Astrocyte of the hippocampus (primary cell): ENCODE measurements around the gene MANF.
"Not testable (repeated sequence)": the region's sequence is repeated elsewhere in the genome, so short reads cannot be mapped to it uniquely, and the experiment has no call there.

ENCODE experiments used
- DNase-seq: peaks from one replicate; pipeline ENCODE4 v3.0.0; 2011; ENCODE audit warnings: low read depth, low spot score

The MANF gene

GRCh38 chr3:51384726-51385473 lies at the start of gene MANF:
MANF (plus strand) TSS chr3:51385291; CDS start chr3:51385343, 52 bp downstream.
- DNase-seq, result peak; percentile 100

- no peak for DNase-seq
Measured at GRCh38 chr3:51336261-51336660, 48.8 kb upstream of the MANF start.

- DNase-seq, result no peak
Measured at GRCh38 chr3:51337666-51338065, 47.4 kb upstream of the MANF start.

- no peak for DNase-seq
Measured at GRCh38 chr3:51338632-51339031, 46.5 kb upstream of the MANF start.

GRCh38 chr3:51340013-51340829 lies 44.9 kb upstream of the MANF start:
- peak; percentile 95 for DNase-seq

GRCh38 chr3:51340989-51341636 lies 44.0 kb upstream of the MANF start:
- DNase-seq, result peak; percentile 39

- peak; percentile 50 for DNase-seq
Measured at GRCh38 chr3:51343918-51344687, 41.0 kb upstream of the MANF start.

GRCh38 chr3:51350751-51351150 lies 34.3 kb upstream of the MANF start:
- DNase-seq, result no peak

- DNase-seq, result no peak
Measured at GRCh38 chr3:51353131-51353530, 32.0 kb upstream of the MANF start.

GRCh38 chr3:51353691-51354090 lies 31.4 kb upstream of the MANF start:
- no peak for DNase-seq

- no peak for DNase-seq
Measured at GRCh38 chr3:51354172-51354571, 30.9 kb upstream of the MANF start.

GRCh38 chr3:51354731-51355615 lies 30.1 kb upstream of the MANF start:
- no peak for DNase-seq

GRCh38 chr3:51355891-51356578 lies 29.1 kb upstream of the MANF start:
- no peak for DNase-seq

GRCh38 chr3:51357856-51358255 lies 27.2 kb upstream of the MANF start:
- DNase-seq, result no peak

GRCh38 chr3:51358981-51359380 lies 26.1 kb upstream of the MANF start:
- DNase-seq, result no peak

- no peak for DNase-seq
Measured at GRCh38 chr3:51360806-51361205, 24.3 kb upstream of the MANF start.

GRCh38 chr3:51361746-51362145 lies 23.3 kb upstream of the MANF start:
- no peak for DNase-seq

GRCh38 chr3:51362476-51362875 lies 22.6 kb upstream of the MANF start:
- DNase-seq, result no peak

GRCh38 chr3:51368276-51368675 lies 16.8 kb upstream of the MANF start:
- not testable (repeated sequence) for DNase-seq

- DNase-seq, result peak; percentile 85
Measured at GRCh38 chr3:51371943-51372557, 13.0 kb upstream of the MANF start.
